Muscle layer of colon (tissue), 2 donors: Measurements from ENCODE around the gene VTI1A.

Experiments
- H3K27ac ChIP-seq: one replicate; pipeline ENCODE4 v1.7.0; 2013; ENCODE audit warnings: low read depth, mild to moderate bottlenecking, low read length, moderate library complexity
- H3K27me3 ChIP-seq, 2 donors: one replicate each; pipeline ENCODE4 v1.7.0; 2013; ENCODE audit warnings: low read length in 2 of 2, mild to moderate bottlenecking in 2 of 2; ENCODE audit not compliant: insufficient read depth in 2 of 2, control insufficient read depth in 1 of 2
- H3K36me3 ChIP-seq: one replicate; pipeline ENCODE4 v1.7.0; 2013; ENCODE audit warnings: mild to moderate bottlenecking, low read length; ENCODE audit not compliant: insufficient read depth
- H3K4me1 ChIP-seq: one replicate; pipeline ENCODE4 v1.7.0; 2013; ENCODE audit warnings: mild to moderate bottlenecking, low read length; ENCODE audit not compliant: insufficient read depth
- H3K4me3 ChIP-seq, 2 donors: one replicate each; pipeline ENCODE4 v1.7.0; 2013; ENCODE audit warnings: low read length in 2 of 2, low read depth in 1 of 2, mild to moderate bottlenecking in 1 of 2, moderate library complexity in 1 of 2
- H3K9ac ChIP-seq: one replicate; pipeline ENCODE4 v1.7.0; 2013; ENCODE audit warnings: low read length
- H3K9me3 ChIP-seq: one replicate; pipeline ENCODE4 v1.7.0; 2013; ENCODE audit warnings: mild to moderate bottlenecking, low read length
- donor health status: abdominal sarcoma.
- donor health status: Adenocarcinoma of cecum.

VTI1A gene

GRCh38 chr10:112698133-112698817 is 251.3 kb downstream of the VTI1A start:
- Histone ChIP-seq H3K36me3 (no peaks in the 10 kb centered on the region), H3K9ac (no peak overlapping the region), H3K4me1 (no peaks in the 10 kb centered on the region), H3K27me3 (no peaks in the 10 kb centered on the region), H3K4me3 (no peak overlapping the region), H3K9me3 (no peaks in the 10 kb centered on the region), H3K27ac (no peak overlapping the region)

- Histone ChIP-seq H3K27ac (no peak overlapping the region), H3K4me3 (no peak overlapping the region), H3K9me3 (no peaks in the 10 kb centered on the region), H3K36me3 (no peaks in the 10 kb centered on the region), H3K9ac (no peak overlapping the region), H3K27me3 (no peaks in the 10 kb centered on the region), H3K4me1 (no peaks in the 10 kb centered on the region)
These were observed 251.8 kb downstream of the VTI1A start for GRCh38 chr10:112698818-112699164.

GRCh38 chr10:112700215-112700671 is 253.2 kb downstream of the VTI1A start:
- Histone ChIP-seq H3K36me3 (no peaks in the 10 kb centered on the region), H3K27me3 (no peaks in the 10 kb centered on the region), H3K4me1 (no peaks in the 10 kb centered on the region), H3K27ac (no peak overlapping the region), H3K4me3 (no peak overlapping the region), H3K9me3 (no peaks in the 10 kb centered on the region), H3K9ac (no peak overlapping the region)

- H3K27me3 ChIP-seq: no peaks in the 10 kb centered on the region
- no peaks in the 10 kb centered on the region for H3K36me3 ChIP-seq
- H3K9me3 ChIP-seq: no peaks in the 10 kb centered on the region
- no peaks in the 10 kb centered on the region for H3K4me1 ChIP-seq
- no peak overlapping the region for H3K4me3 ChIP-seq
- H3K9ac ChIP-seq: no peak overlapping the region
- H3K27ac ChIP-seq: no peak overlapping the region
These were observed 254.3 kb downstream of the VTI1A start for GRCh38 chr10:112701211-112701877.

- Histone ChIP-seq H3K27me3 (no peaks in the 10 kb centered on the region), H3K27ac (no peak overlapping the region), H3K4me1 (no peaks in the 10 kb centered on the region), H3K9me3 (no peaks in the 10 kb centered on the region), H3K36me3 (no peaks in the 10 kb centered on the region), H3K9ac (no peak overlapping the region), H3K4me3 (no peak overlapping the region)
These were observed 254.9 kb downstream of the VTI1A start for GRCh38 chr10:112701878-112702255.

GRCh38 chr10:112706577-112706976 is 259.6 kb downstream of the VTI1A start:
- Histone ChIP-seq H3K36me3 (no peaks in the 10 kb centered on the region), H3K4me3 (no peak overlapping the region), H3K4me1 (no peaks in the 10 kb centered on the region), H3K9ac (no peak overlapping the region), H3K27me3 (no peaks in the 10 kb centered on the region), H3K9me3 (no peaks in the 10 kb centered on the region), H3K27ac (no peak overlapping the region)

- H3K36me3 ChIP-seq: no peaks in the 10 kb centered on the region
- no peaks in the 10 kb centered on the region for H3K27me3 ChIP-seq
- no peaks in the 10 kb centered on the region for H3K9me3 ChIP-seq
- no peaks in the 10 kb centered on the region for H3K4me1 ChIP-seq
- no peak overlapping the region for H3K27ac ChIP-seq
- no peak overlapping the region for H3K9ac ChIP-seq
- no peak overlapping the region for H3K4me3 ChIP-seq
These were observed 261.4 kb downstream of the VTI1A start for GRCh38 chr10:112708461-112708860.

GRCh38 chr10:112710528-112710927 is 263.5 kb downstream of the VTI1A start:
- Histone ChIP-seq H3K4me1 (no peaks in the 10 kb centered on the region), H3K9me3 (no peaks in the 10 kb centered on the region), H3K36me3 (no peaks in the 10 kb centered on the region), H3K9ac (no peak overlapping the region), H3K4me3 (no peak overlapping the region), H3K27ac (no peak overlapping the region), H3K27me3 (no peaks in the 10 kb centered on the region)

- no peak overlapping the region for H3K4me3 ChIP-seq
- H3K4me1 ChIP-seq: no peaks in the 10 kb centered on the region
- no peak overlapping the region for H3K27ac ChIP-seq
- H3K9me3 ChIP-seq: no peaks in the 10 kb centered on the region
- H3K27me3 ChIP-seq: no peaks in the 10 kb centered on the region
- H3K36me3 ChIP-seq: no peaks in the 10 kb centered on the region
- H3K9ac ChIP-seq: no peak overlapping the region
These were observed 264.4 kb downstream of the VTI1A start for GRCh38 chr10:112711366-112711765.

- no peak overlapping the region for H3K27ac ChIP-seq
- no peaks in the 10 kb centered on the region for H3K9me3 ChIP-seq
- H3K27me3 ChIP-seq: no peaks in the 10 kb centered on the region
- no peaks in the 10 kb centered on the region for H3K36me3 ChIP-seq
- no peak overlapping the region for H3K9ac ChIP-seq
- no peaks in the 10 kb centered on the region for H3K4me1 ChIP-seq
- H3K4me3 ChIP-seq: no peak overlapping the region
These were observed 265.5 kb downstream of the VTI1A start for GRCh38 chr10:112712536-112712935.

GRCh38 chr10:112713411-112713810 is 266.4 kb downstream of the VTI1A start:
- Histone ChIP-seq H3K4me3 (no peak overlapping the region), H3K9ac (no peak overlapping the region), H3K36me3 (no peaks in the 10 kb centered on the region), H3K27ac (no peak overlapping the region), H3K4me1 (no peaks in the 10 kb centered on the region), H3K27me3 (no peaks in the 10 kb centered on the region), H3K9me3 (no peaks in the 10 kb centered on the region)

GRCh38 chr10:112715581-112715980 is 268.6 kb downstream of the VTI1A start:
- H3K27ac ChIP-seq: peak overlapping the region; percentile 37
- no peaks in the 10 kb centered on the region for H3K9me3 ChIP-seq
- no peaks in the 10 kb centered on the region for H3K27me3 ChIP-seq
- no peaks in the 10 kb centered on the region for H3K36me3 ChIP-seq
- no peaks in the 10 kb centered on the region for H3K4me1 ChIP-seq
- no peak overlapping the region for H3K4me3 ChIP-seq
- H3K9ac ChIP-seq: no peak overlapping the region
